22Rv1 (cell line): ENCODE measurements around the gene HS6ST1.

Experiments
- CTCF ChIP-seq: fragments of 450-650 bp; IDR thresholded peaks from 2 replicates; pipeline ENCODE4 v1.5.1; 2017; ENCODE audit warnings: mild to moderate bottlenecking
- ZFX ChIP-seq: fragments of 450-650 bp; IDR thresholded peaks from 2 replicates; pipeline ENCODE4 v1.6.1; 2017; ENCODE audit warnings: antibody characterized with exemption, borderline replicate concordance

GRCh38 chr2:128329607-128330006 lies 10.9 kb upstream of the HS6ST1 start:
- TF ChIP-seq CTCF = no peak
- TF ChIP-seq ZFX = no peak
